Endothelial cell of umbilical vein (primary cell): ENCODE data around the gene ANP32A. TPM values are rescaled to one million over a fixed set of nuclear protein-coding genes. Genes with fewer than 3 reads are reported as not detected.

ENCODE experiments used
- BruUV-seq: library from RNA; stranded (reverse); fragments of 400-500 nt; replicated peaks from 2 replicates; lab custom pipeline; 2021; lab: Mats Ljungman, UMichigan
- CTCF ChIA-PET: fragments of 300-600, 350-600 bp; sonication (Branson Sonifier 250); formaldehyde crosslinking; loops from one replicate; lab custom pipeline; 2021; ENCODE audit warnings: antibody characterized with exemption, inconsistent platforms; lab: Charles Lee
- POLR2A ChIA-PET: fragments of 300-600, 350-600 bp; sonication (Branson Sonifier 250); formaldehyde crosslinking; loops from one replicate; lab custom pipeline; 2021; ENCODE audit warnings: antibody characterized with exemption, inconsistent platforms; lab: Charles Lee
- DNase-seq: peaks from one replicate; pipeline ENCODE4 v3.0.0-alpha.2; 2011; ENCODE audit warnings: low read depth, low spot score
- FAIRE-seq: peaks from 2 replicates; lab custom pipeline; 2011; peaks lifted over from hg19 to GRCh38; lab: Jason Lieb, UNC
- H2AFZ ChIP-seq: 2 replicates; pipeline ENCODE4 v1.6.0; 2012; ENCODE audit warnings: low read depth, low read length, control low read depth, inconsistent platforms
- H3K27ac ChIP-seq: 2 replicates; pipeline ENCODE4 v1.5.1; 2011; ENCODE audit warnings: low read depth, mild to moderate bottlenecking, control low read depth, low read length, moderate library complexity; ENCODE audit not compliant: insufficient read depth
- H3K27me3 ChIP-seq, 2 experiments: 2 replicates each; pipeline versions ENCODE4 v1.6.0 to v1.6.1; 2011; ENCODE audit warnings: low read length in 2 of 2, mixed read lengths in 1 of 2; ENCODE audit not compliant: control insufficient read depth in 2 of 2, insufficient read depth in 2 of 2
- H3K36me3 ChIP-seq, 2 experiments: 2 replicates in 1 of 2; 3 replicates in 1 of 2; pipeline ENCODE4 v1.5.1; 2011; ENCODE audit warnings: low read length in 2 of 2, mild to moderate bottlenecking in 1 of 2, moderate library complexity in 1 of 2; ENCODE audit not compliant: control insufficient read depth in 2 of 2, insufficient read depth in 2 of 2; ENCODE audit errors: extremely low read depth in 1 of 2
- H3K4me1 ChIP-seq: 3 replicates; pipeline ENCODE4 v1.5.1; 2011; ENCODE audit warnings: mild to moderate bottlenecking, low read length; ENCODE audit not compliant: control insufficient read depth, insufficient read depth; ENCODE audit errors: extremely low read depth
- H3K4me2 ChIP-seq: 2 replicates; pipeline ENCODE4 v1.6.1; 2011; ENCODE audit warnings: low read length, control low read depth, mixed read lengths; ENCODE audit not compliant: insufficient read depth
- H3K4me3 ChIP-seq, 3 experiments: fragments of 200-600 bp in 1 of 3; sonication (generic), shearing (Covaris generic) in 1 of 3; replicated peaks in 1 of 3; 2 replicates each; pipeline ENCODE4 v1.5.1; 2011 to 2016; ENCODE audit warnings: control low read depth in 3 of 3, low read length in 3 of 3, mild to moderate bottlenecking in 2 of 3, inconsistent platforms in 1 of 3, low read depth in 1 of 3, moderate library complexity in 1 of 3; ENCODE audit not compliant: insufficient read depth in 1 of 3
- H3K79me2 ChIP-seq: 2 replicates; pipeline ENCODE4 v1.6.0; 2012; ENCODE audit warnings: low read length, inconsistent platforms; ENCODE audit not compliant: control insufficient read depth, insufficient read depth
- H3K9ac ChIP-seq: replicated peaks from 2 replicates; pipeline ENCODE3; 2011; ENCODE audit warnings: low read length, control low read depth; ENCODE audit not compliant: insufficient read depth; ENCODE audit errors: extremely low read depth
- H3K9me1 ChIP-seq: replicated peaks from 3 replicates; pipeline ENCODE4 v1.6.0; 2011; ENCODE audit warnings: mild to moderate bottlenecking, low read length; ENCODE audit not compliant: control insufficient read depth, insufficient read depth; ENCODE audit errors: extremely low read depth
- H3K9me3 ChIP-seq: replicated peaks from 2 replicates; pipeline ENCODE4 v1.5.1; 2012; ENCODE audit warnings: low read length, inconsistent platforms; ENCODE audit not compliant: control insufficient read depth, insufficient read depth
- H4K20me1 ChIP-seq: replicated peaks from 2 replicates; pipeline ENCODE3; 2011; ENCODE audit warnings: mild to moderate bottlenecking, low read length; ENCODE audit not compliant: control insufficient read depth, insufficient read depth; ENCODE audit errors: extremely low read depth
- CTCF ChIP-seq, 2 donors: IDR thresholded peaks; 1 replicate in 1 of 2; 2 replicates in 1 of 2; pipeline ENCODE4 v1.5.1; 2011; ENCODE audit warnings: low read length in 2 of 2, mild to moderate bottlenecking in 2 of 2, moderate library complexity in 2 of 2, control low read depth in 1 of 2, inconsistent platforms in 1 of 2, low read depth in 1 of 2; ENCODE audit not compliant: insufficient read depth in 1 of 2; ENCODE audit errors: extremely low read depth in 1 of 2
- EZH2 ChIP-seq: IDR thresholded peaks from 2 replicates; pipeline ENCODE4 v1.6.1; 2012; ENCODE audit warnings: borderline replicate concordance, low read depth, mild to moderate bottlenecking, moderate library complexity, low read length, inconsistent platforms; ENCODE audit not compliant: severe bottlenecking
- FOS ChIP-seq: IDR thresholded peaks from 2 replicates; pipeline ENCODE4 v1.6.1; 2011; ENCODE audit warnings: mild to moderate bottlenecking, low read length, moderate library complexity, borderline replicate concordance; ENCODE audit not compliant: insufficient read depth
- GATA2 ChIP-seq: IDR thresholded peaks from 2 replicates; pipeline ENCODE4 v1.7.0; 2011; ENCODE audit warnings: low read depth, mild to moderate bottlenecking, moderate library complexity, mixed read lengths, low read length; ENCODE audit not compliant: insufficient read length, insufficient read depth
- JUN ChIP-seq: IDR thresholded peaks from 2 replicates; pipeline ENCODE4 v1.6.1; 2011; ENCODE audit warnings: borderline replicate concordance, low read depth; ENCODE audit not compliant: insufficient read length, insufficient read depth
- MAX ChIP-seq: IDR thresholded peaks from 2 replicates; pipeline ENCODE4 v1.6.1; 2011; ENCODE audit not compliant: insufficient read depth, insufficient read length
- MYC ChIP-seq: IDR thresholded peaks from one replicate; pipeline ENCODE4 v1.6.1; 2011; ENCODE audit warnings: mild to moderate bottlenecking, low read depth, low read length
- POLR2A ChIP-seq: IDR thresholded peaks from 2 replicates; pipeline ENCODE4 v1.6.1; 2012; ENCODE audit warnings: low read depth, mild to moderate bottlenecking, control low read depth, low read length
- POLR2AphosphoS5 ChIP-seq: IDR thresholded peaks from 2 replicates; pipeline ENCODE4 v1.6.1; 2012; ENCODE audit warnings: low read depth, mild to moderate bottlenecking, control low read depth, low read length, moderate library complexity; ENCODE audit not compliant: insufficient read depth
- dilution Hi-C: fragments of 300-500 bp; cut with MboI; formaldehyde crosslinking; loops from one replicate; pipeline ENCODE4 v1.15.0; 2019; ENCODE audit warnings: low sequenced_read_pairs; ENCODE audit not compliant: extremely low pct_ligation_motif_present
- intact Hi-C: fragments of 100-400 bp; cut with micrococcal nuclease; formaldehyde crosslinking; loops from one replicate; pipeline ENCODE4 v1.10.0; 2022
- polyA plus RNA-seq, 4 experiments: library from polyadenylated mRNA; depleted of rRNA in 3 of 4; stranded (reverse) in 3 of 4; unstranded in 1 of 4; fragments of >200 nt; gene quantifications; 2 replicates each; pipeline versions ENCODE4 v1.2.1 to v1.2.3, GENCODE V29; 2011 to 2012; ENCODE audit warnings: missing spikeins in 1 of 4
- total RNA-seq: library from RNA; stranded (reverse); gene quantifications from 2 replicates; pipeline ENCODE4 v1.2.3, GENCODE V29; 2021

ANP32A gene
- total and polyA plus RNA-seq, 2 donors (not counting 3 experiments of a cell fraction or from before 2014, with no cell fraction given), result 37.9 to 169 TPM

- Histone ChIP-seq H3K9me1 (no peaks in the 10 kb centered on the region), H4K20me1 (no peaks in the 10 kb centered on the region), H3K4me3 (peak overlapping the region; percentile 92 to 97 (median 93)), H2AFZ (peak overlapping the region; percentile 31), H3K27ac (peak overlapping the region; percentile 33), H3K4me2 (peak overlapping the region; percentile 69), H3K9me3 (no peaks in the 10 kb centered on the region), H3K79me2 (peaks cover 73% of the 10 kb centered on the region), H3K9ac (peak overlapping the region; percentile 86), H3K36me3 (peaks cover 0 to 4% of the 10 kb centered on the region in 2 experiments), H3K4me1 (peaks cover 19% of the 10 kb centered on the region), H3K27me3 (no peaks in the 10 kb centered on the region)
- intact Hi-C loops (loop anchor here (1.0 to 2.0 kb wide), 4 partner anchors 22 to 87 kb away; no protein-coding TSS in a partner anchor), dilution Hi-C loops (no loop called here)
- FAIRE-seq (peak; percentile 62), DNase-seq (peak; percentile 62)
- POLR2A ChIA-PET, result interaction anchor here (0.7 to 0.8 kb wide), 2 partner anchors 23 to 63 kb away, joined by 3 to 4 read pairs; no protein-coding TSS in a partner anchor
- CTCF ChIA-PET, result interaction anchor here (0.9 to 1.9 kb wide), 10 partner anchors 11 to 565 kb away, joined by 3 to 12 read pairs (median 4); no protein-coding TSS in a partner anchor
- TF ChIP-seq GATA2 (no peak), MAX (no peak), MYC (no peak), EZH2 (no peak), CTCF (IDR thresholded peaks at IDR 0.05; ENCODE audit: extremely low read depth in 1 of 2, insufficient read depth in 1 of 2, low read depth in 1 of 2, low read length in 2 of 2) (no peak), POLR2AphosphoS5 (no peak), JUN (no peak), POLR2A (no peak), FOS (no peak)
- BruUV-seq, result TSS peak; percentile 2
Observed at GRCh38 chr15:68817304-68818065, 3.2 kb downstream of the ANP32A start.
